BE2C (cell line): Measurements from ENCODE around the gene RBMX.
A peak's percentile ranks its signal among the peaks of the same experiment; 100 is the strongest.
"Not testable (repeated sequence)": the region's sequence is repeated elsewhere in the genome, so short reads cannot be mapped to it uniquely, and the experiment has no call there.

Experiments used
- DNase-seq: peaks from one replicate; pipeline ENCODE4 v3.0.0-alpha.2; 2020
- H3K27me3 ChIP-seq: fragments of 250-450 bp; sonication (Bioruptor Pico); 2 replicates; pipeline ENCODE4 v1.5.1; 2020; ENCODE audit warnings: mild to moderate bottlenecking
- H3K36me3 ChIP-seq: fragments of 250-450 bp; sonication (Bioruptor Pico); 2 replicates; pipeline ENCODE4 v1.5.1; 2020; ENCODE audit warnings: mild to moderate bottlenecking
- H3K4me1 ChIP-seq: fragments of 250-450 bp; sonication (Bioruptor Pico); 2 replicates; pipeline ENCODE4 v1.5.1; 2020
- H3K4me3 ChIP-seq: 2 replicates; pipeline ENCODE4 v1.5.1; 2011; ENCODE audit warnings: low read depth, low read length
- H3K9me3 ChIP-seq: fragments of 250-450 bp; sonication (Bioruptor Pico); 2 replicates; pipeline ENCODE4 v1.5.1; 2020
- CTCF ChIP-seq: IDR thresholded peaks from 2 replicates; pipeline ENCODE4 v1.5.1; 2012; ENCODE audit warnings: mild to moderate bottlenecking, low read depth, low read length

The RBMX gene

DNA sequence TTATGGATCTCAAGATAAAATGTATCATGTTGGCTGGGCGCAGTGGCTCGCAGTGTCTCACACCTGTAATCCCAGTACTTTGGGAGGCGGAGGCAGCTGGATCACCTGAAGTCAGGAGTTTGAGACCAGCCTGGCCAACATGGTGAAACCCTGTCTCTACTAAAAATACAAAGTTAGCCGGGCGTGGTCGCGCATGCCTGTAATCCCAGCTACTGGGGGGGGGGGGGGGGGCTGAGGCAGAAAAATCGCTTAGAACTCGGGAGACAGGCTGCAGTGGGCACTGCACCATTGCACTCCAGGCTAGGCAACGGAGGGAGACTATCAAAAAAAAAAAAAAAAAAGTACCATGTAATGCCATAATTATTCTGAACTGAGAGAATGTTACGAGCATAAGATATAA is 2.1 kb downstream of the RBMX start:
- no peak for TF ChIP-seq CTCF
- peaks cover 63% of the 10 kb centered on the region for H3K36me3 ChIP-seq
- H3K9me3 ChIP-seq: no peaks in the 10 kb centered on the region
- peak overlapping the region; percentile 95 for H3K4me3 ChIP-seq
- H3K4me1 ChIP-seq: no peaks in the 10 kb centered on the region
- H3K27me3 ChIP-seq: no peaks in the 10 kb centered on the region
- DNase-seq: no peak

DNA sequence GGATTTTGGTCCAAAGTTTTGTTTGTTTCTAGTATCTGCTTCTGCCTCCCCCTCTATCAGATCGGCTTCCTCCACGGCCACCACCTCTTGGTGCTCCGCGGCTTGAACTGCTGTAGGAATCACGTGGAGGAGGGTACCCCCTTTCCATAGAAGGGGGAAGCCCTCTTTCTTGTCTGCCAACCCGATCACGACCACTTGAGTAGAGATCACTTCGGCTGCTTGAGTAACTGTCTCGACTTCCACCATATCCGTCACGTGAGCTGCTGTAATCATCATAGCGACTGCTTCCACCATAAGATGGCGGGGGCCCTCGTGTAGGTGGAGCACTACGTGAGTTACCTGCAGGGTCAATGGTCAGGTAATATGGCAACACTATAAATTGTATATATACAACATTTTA is 6.4 kb downstream of the RBMX start:
- H3K27me3 ChIP-seq, H3K4me1 ChIP-seq, DNase-seq, H3K4me3 ChIP-seq, H3K9me3 ChIP-seq: not testable (repeated sequence)
- H3K36me3 ChIP-seq: peaks cover 98% of the 10 kb centered on the region

- H3K36me3 ChIP-seq: peaks cover 100% of the 10 kb centered on the region
- not testable (repeated sequence) for H3K4me1 ChIP-seq, H3K27me3 ChIP-seq, H3K9me3 ChIP-seq, DNase-seq, H3K4me3 ChIP-seq
Measured at GRCh38 chrX:136873210-136873609, 7.3 kb downstream of the RBMX start.

DNA sequence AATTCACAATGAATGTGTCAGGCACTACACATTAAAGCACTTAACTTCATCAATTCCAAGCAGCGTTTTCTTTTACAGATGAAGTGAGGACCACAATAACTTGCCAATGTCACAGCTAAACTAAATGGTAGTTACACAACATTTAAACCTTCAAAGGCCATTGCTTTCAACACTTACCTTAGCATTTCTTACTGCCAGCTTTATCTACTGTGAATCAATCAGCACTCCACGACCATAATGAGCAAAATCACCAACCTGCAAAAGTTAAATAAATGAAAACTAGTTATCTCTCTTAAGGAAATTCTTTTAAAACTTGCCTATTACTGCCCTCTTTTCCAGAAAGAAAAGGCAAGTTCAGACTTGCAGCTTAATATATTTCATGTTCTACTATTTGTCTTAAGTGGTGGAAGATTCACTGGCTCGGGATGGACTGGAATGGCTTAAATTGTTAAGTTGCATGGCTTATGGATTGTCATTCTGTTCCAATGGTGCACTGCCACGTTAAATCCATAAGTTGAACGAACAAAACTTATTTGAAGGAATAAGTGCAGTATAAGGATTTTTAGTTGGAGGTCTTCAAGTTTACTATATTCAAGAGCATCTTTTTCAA is 8.3 kb downstream of the RBMX start:
- H3K4me1 ChIP-seq: no peaks in the 10 kb centered on the region
- no peak for DNase-seq
- peaks cover 100% of the 10 kb centered on the region for H3K36me3 ChIP-seq
- H3K4me3 ChIP-seq: no peak overlapping the region
- no peak for TF ChIP-seq CTCF
- H3K9me3 ChIP-seq: no peaks in the 10 kb centered on the region
- no peaks in the 10 kb centered on the region for H3K27me3 ChIP-seq

DNA sequence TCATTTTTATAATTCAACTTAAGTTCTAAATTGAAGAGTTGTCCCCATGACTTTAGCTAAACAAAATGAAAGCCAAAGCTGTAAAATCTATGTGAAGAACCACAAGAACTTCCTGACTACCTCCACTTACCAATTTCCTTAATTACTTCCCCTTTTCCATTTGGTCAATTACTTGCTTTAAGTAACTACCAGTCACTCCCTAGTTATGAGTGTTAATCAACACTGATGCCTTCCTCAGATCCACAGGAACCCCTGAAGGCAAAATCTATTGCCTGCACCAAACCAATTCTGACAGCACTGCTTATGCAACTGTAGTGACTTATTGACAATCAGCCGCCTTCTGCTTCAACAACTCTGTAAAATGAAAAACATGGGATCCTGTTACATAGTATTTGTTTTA is 10.5 kb downstream of the RBMX start:
- Histone ChIP-seq H3K9me3 (no peaks in the 10 kb centered on the region), H3K4me3 (no peak overlapping the region), H3K36me3 (peaks cover 88% of the 10 kb centered on the region), H3K27me3 (no peaks in the 10 kb centered on the region), H3K4me1 (no peaks in the 10 kb centered on the region)
- no peak for TF ChIP-seq CTCF
- DNase-seq: no peak

- H3K36me3 ChIP-seq: peaks cover 78% of the 10 kb centered on the region
- DNase-seq: no peak
- H3K27me3 ChIP-seq: no peaks in the 10 kb centered on the region
- H3K4me1 ChIP-seq: no peaks in the 10 kb centered on the region
- TF ChIP-seq CTCF: no peak
- no peak overlapping the region for H3K4me3 ChIP-seq
- H3K9me3 ChIP-seq: no peaks in the 10 kb centered on the region
Measured at GRCh38 chrX:136868283-136869055, 12.1 kb downstream of the RBMX start.

GRCh38 chrX:136867518-136867917 is 13.0 kb downstream of the RBMX start:
- H3K36me3 ChIP-seq: peaks cover 74% of the 10 kb centered on the region
- no peaks in the 10 kb centered on the region for H3K27me3 ChIP-seq
- H3K4me3 ChIP-seq: no peak overlapping the region
- TF ChIP-seq CTCF: no peak
- DNase-seq: no peak
- no peaks in the 10 kb centered on the region for H3K9me3 ChIP-seq
- no peaks in the 10 kb centered on the region for H3K4me1 ChIP-seq
